Measurements from ENCODE around the gene MTNR1A. TPM values are rescaled to one million over a fixed set of nuclear protein-coding genes. Genes with fewer than 3 reads are reported as not detected.

MTNR1A gene
- total and polyA plus RNA-seq, 10 donors, result not detected

GRCh38 chr4:186557061-186557460 lies 1.7 kb upstream of the MTNR1A start:
- no peak for TF ChIP-seq CTCF (IDR thresholded peaks at IDR 0.05 in 8 of 11, conservative IDR thresholded peaks at IDR 0.05 in 3 of 11)
- no peak for TF ChIP-seq POLR2A (IDR thresholded peaks at IDR 0.05)
- TF ChIP-seq POLR2AphosphoS5 (IDR thresholded peaks at IDR 0.05), result no peak
- intact Hi-C loops (cut with DNase I; ENCODE audit: low total_unique reads), result no loop called here
- DNase-seq, result no peak
- Histone ChIP-seq H3K9me3 (peaks cover 0 to 6% (median 0%) of the 10 kb centered on the region in 8 donors), H3K27ac (no peak overlapping the region), H3K4me1 (peaks cover 0 to 7% (median 0%) of the 10 kb centered on the region in 6 donors), H3K27me3 (replicated peaks in 1 of 7) (peaks cover 0 to 52% (median 24%) of the 10 kb centered on the region in 7 donors), H3K4me3 (no peak overlapping the region), H3K36me3 (no peaks in the 10 kb centered on the region)
- 54 to 84% (median 66%) methylated on average over 7 of the region's 7 CpGs for WGBS, 5 donors

GRCh38 chr4:186554539-186554913 lies 841 bp downstream of the MTNR1A start:
- peaks cover 0 to 7% (median 0%) of the 10 kb centered on the region in 6 donors for H3K4me1 ChIP-seq
- peaks cover 0 to 52% (median 24%) of the 10 kb centered on the region in 7 donors for H3K27me3 ChIP-seq (replicated peaks in 1 of 7)
- no peak for TF ChIP-seq POLR2A (IDR thresholded peaks at IDR 0.05)
- TF ChIP-seq CTCF (IDR thresholded peaks at IDR 0.05 in 8 of 11, conservative IDR thresholded peaks at IDR 0.05 in 3 of 11), result no peak
- TF ChIP-seq POLR2AphosphoS5 (IDR thresholded peaks at IDR 0.05), result no peak
- peak; percentile 44 for DNase-seq
- H3K4me3 ChIP-seq, result no peak overlapping the region
- H3K9me3 ChIP-seq, result no peaks in the 10 kb centered on the region
- 2 to 7% (median 6%) methylated on average over 12 of the region's 12 CpGs for WGBS, 5 donors
- H3K27ac ChIP-seq, result no peak overlapping the region
- no peaks in the 10 kb centered on the region for H3K36me3 ChIP-seq
- intact Hi-C loops (cut with DNase I; ENCODE audit: low total_unique reads), result no loop called here

GRCh38 chr4:186553717-186554116 lies 1.6 kb downstream of the MTNR1A start:
- peak; percentile 41 for DNase-seq
- Histone ChIP-seq H3K4me3 (no peak overlapping the region), H3K27me3 (replicated peaks in 1 of 7) (peaks cover 0 to 52% (median 24%) of the 10 kb centered on the region in 7 donors), H3K27ac (no peak overlapping the region), H3K36me3 (no peaks in the 10 kb centered on the region), H3K4me1 (peaks cover 0 to 7% (median 0%) of the 10 kb centered on the region in 6 donors), H3K9me3 (no peaks in the 10 kb centered on the region)
- TF ChIP-seq CTCF (IDR thresholded peaks at IDR 0.05 in 8 of 11, conservative IDR thresholded peaks at IDR 0.05 in 3 of 11) (no peak), POLR2AphosphoS5 (IDR thresholded peaks at IDR 0.05) (no peak), POLR2A (IDR thresholded peaks at IDR 0.05) (no peak)
- 66 to 74% (median 67%) methylated on average over 13 of the region's 13 CpGs for WGBS, 5 donors
- intact Hi-C loops (cut with DNase I; ENCODE audit: low total_unique reads), result no loop called here

- peaks cover 0 to 45% (median 24%) of the 10 kb centered on the region in 7 donors for H3K27me3 ChIP-seq (replicated peaks in 1 of 7)
- no peaks in the 10 kb centered on the region for H3K9me3 ChIP-seq
- intact Hi-C loops (cut with DNase I; ENCODE audit: low total_unique reads), result no loop called here
- H3K4me1 ChIP-seq, result peaks cover 0 to 7% (median 0%) of the 10 kb centered on the region in 6 donors
- H3K27ac ChIP-seq, result no peak overlapping the region
- TF ChIP-seq POLR2AphosphoS5 (IDR thresholded peaks at IDR 0.05) (no peak), CTCF (IDR thresholded peaks at IDR 0.05 in 8 of 11, conservative IDR thresholded peaks at IDR 0.05 in 3 of 11) (no peak), POLR2A (IDR thresholded peaks at IDR 0.05) (no peak)
- H3K4me3 ChIP-seq, result no peak overlapping the region
- no peaks in the 10 kb centered on the region for H3K36me3 ChIP-seq
- WGBS, 5 donors, result 85 to 98% (median 90%) methylated on average over 2 of the region's 2 CpGs
- no peak for DNase-seq
Measured at GRCh38 chr4:186551849-186552248, 3.5 kb downstream of the MTNR1A start.
